ENCODE results near the gene HNRNPL. TPM values are rescaled to one million over a fixed set of nuclear protein-coding genes. Genes with fewer than 3 reads are reported as not detected.
"Not testable (repeated sequence)": the region's sequence is repeated elsewhere in the genome, so short reads cannot be mapped to it uniquely, and the experiment has no call there.

The HNRNPL gene
- 304 TPM for total RNA-seq

DNA sequence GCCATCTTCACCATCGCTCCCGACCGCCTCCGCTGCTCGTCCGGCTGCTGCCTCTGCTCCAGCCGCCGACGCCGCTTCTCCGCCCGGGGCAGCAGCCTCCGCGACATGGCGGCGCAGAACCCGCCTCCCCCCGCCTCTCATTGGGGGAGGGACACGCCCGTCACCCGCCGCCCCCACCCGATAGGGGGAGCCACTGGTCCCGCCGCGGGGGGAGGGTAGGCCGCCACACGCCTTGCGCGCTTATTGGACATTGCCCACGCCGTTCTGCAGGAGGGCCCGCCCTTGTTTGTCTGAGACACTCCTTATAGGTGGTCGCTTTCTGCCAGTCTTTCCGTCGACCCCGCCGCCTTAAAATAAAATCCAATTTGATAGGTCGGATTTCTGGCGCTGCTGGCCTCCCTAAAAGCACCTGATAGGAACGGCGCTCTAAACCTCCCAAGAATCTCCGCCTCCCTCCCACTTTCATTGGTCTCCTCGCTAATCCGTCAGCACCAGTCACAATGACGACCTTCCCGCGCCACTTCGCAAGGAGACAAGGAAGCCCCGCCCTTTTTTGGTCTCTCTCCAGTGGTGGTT is at the start of gene HNRNPL:
TSS of gene HNRNPL (minus strand) at position 127 of the 576 bp plus-strand sequence. CDS start at position 107, 20 bp downstream.
- Histone ChIP-seq H3K4me3 (ENCODE audit: low read length) (peak within 1 kb of the TSS; percentile 80), H3K9me3 (ENCODE audit: low read depth, low read length) (no peaks in the 10 kb centered on the region), H3K27me3 (ENCODE audit: insufficient read depth, low read length) (no peaks in the 10 kb centered on the region), H3K4me1 (ENCODE audit: insufficient read depth, low read length) (peaks cover 62% of the 10 kb centered on the region)

DNA sequence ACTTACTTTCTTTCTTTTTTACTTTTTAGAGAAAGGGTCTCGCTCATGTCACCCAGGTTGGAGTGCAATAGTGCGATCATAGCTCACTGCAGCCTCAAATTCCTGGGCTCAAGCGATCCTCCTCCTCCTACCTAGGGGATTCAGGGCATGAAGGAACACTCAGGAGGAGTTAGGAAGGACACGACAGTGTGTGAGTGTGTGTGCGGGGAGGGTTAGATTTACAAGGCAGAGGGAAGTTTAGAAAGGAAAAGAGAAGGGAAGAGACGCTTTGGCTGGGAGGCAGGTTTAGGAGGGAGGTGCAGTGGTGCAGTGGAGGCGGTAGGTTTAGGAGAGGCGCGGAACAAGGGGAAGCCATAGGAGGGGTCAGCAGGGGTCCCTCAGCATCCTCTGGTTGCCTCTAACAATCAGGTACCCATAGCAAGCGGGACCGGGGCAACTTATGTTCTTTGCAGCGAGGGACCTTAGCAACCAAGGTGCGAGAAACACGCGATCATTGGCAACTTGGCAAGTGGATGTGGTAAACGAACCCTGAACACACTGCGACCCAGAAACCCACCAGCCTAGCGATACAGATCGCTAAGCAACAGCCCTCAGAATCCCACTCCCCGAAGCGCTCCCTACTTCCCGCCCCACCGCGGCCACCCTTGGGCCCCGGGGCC is 49.1 kb upstream of the HNRNPL start:
- Histone ChIP-seq H3K9me3 (ENCODE audit: low read depth, low read length) (no peaks in the 10 kb centered on the region), H3K27me3 (ENCODE audit: insufficient read depth, low read length) (no peaks in the 10 kb centered on the region), H3K4me1 (ENCODE audit: insufficient read depth, low read length) (peaks cover 34% of the 10 kb centered on the region), H3K4me3 (ENCODE audit: low read length) (peak overlapping the region; percentile 84)

DNA sequence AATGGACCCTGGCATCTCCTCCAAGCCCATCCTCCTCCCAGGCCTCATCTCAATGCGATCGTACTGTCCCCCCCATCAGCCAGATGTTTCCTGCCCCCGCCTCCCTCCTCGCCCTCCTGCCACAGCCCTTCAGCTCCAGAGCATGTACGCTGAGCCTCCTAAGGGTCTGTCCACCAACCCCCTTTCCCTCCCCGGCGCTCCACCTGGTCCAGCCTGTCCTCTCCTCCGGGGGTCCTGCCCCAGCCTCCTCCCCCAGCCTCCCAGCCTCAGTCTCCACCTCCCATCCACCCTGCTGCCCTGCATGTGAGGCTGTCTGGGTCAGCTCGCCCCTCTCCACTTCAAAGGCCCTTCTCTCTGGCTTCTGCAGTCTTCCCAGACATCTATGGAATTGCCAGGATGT is 45.2 kb upstream of the HNRNPL start:
- Histone ChIP-seq H3K4me1 (ENCODE audit: insufficient read depth, low read length) (peaks cover 18% of the 10 kb centered on the region), H3K4me3 (ENCODE audit: low read length) (no peak overlapping the region), H3K27me3 (ENCODE audit: insufficient read depth, low read length) (no peaks in the 10 kb centered on the region), H3K9me3 (ENCODE audit: low read depth, low read length) (no peaks in the 10 kb centered on the region)

DNA sequence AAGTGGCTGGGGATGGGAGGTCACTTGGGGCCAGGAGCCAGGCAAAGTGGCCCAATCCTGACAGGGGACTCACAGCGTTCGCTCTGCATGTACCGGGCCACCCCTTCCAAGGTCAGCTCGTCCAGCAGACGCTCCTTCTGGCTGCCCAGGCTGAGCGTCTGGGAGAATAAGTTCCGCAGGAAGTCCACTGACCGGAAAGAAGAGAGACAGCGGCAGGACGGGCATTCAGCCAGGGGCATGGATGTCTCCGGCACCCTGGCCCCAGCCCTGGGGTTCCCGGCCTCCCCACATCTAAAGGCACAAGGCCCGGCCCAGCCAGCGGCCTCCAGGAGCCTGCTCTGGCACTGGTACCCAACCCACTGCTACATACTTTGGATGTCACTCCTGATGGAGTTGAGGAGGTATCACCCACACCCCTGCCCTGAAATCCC is 43.6 kb upstream of the HNRNPL start:
- Histone ChIP-seq H3K4me1 (ENCODE audit: insufficient read depth, low read length) (peaks cover 10% of the 10 kb centered on the region), H3K4me3 (ENCODE audit: low read length) (no peak overlapping the region), H3K9me3 (ENCODE audit: low read depth, low read length) (no peaks in the 10 kb centered on the region), H3K27me3 (ENCODE audit: insufficient read depth, low read length) (no peaks in the 10 kb centered on the region)

DNA sequence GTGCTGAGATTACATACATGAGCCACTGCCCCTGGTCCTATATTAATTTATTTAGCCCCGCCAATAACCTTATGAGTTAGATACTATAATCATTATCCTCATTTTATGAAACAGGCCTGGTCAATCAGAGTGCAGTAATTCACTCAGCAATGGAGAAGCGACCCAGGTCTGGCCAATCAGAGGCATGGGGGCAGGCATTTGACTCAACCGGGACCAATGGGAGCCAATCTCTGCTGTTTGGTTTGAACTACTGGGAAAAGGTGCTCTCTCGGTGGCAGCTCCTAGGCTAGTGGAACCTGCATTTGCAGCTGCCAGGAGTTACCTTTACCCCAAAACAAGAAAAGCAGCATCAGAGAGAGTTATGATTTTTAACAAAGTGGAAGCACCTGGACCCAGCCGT is 43.1 kb upstream of the HNRNPL start:
- H3K4me3 ChIP-seq (ENCODE audit: low read length), result no peak overlapping the region
- H3K27me3 ChIP-seq (ENCODE audit: insufficient read depth, low read length), result no peaks in the 10 kb centered on the region
- H3K9me3 ChIP-seq (ENCODE audit: low read depth, low read length), result no peaks in the 10 kb centered on the region
- H3K4me1 ChIP-seq (ENCODE audit: insufficient read depth, low read length), result peaks cover 5% of the 10 kb centered on the region

DNA sequence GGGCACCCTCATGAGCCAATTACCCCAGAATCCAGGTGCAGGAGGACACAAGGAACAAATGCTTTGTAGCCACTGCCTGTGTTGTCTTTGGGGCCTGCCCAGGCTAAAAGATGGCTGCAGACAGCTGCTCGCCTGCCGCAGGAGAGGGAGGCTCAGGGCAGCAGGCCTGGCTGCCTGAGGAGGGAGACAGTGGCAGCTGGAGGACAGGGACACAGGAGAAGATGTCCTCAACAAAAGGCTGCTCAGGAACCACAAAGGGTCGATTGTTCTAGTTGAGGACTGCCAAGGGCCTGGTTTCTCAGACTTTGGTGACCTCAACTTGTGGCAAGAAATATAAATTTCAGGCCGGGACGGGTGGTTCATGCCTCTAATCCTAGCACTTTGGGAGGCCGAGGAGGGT is 42.0 kb upstream of the HNRNPL start:
- Histone ChIP-seq H3K9me3 (ENCODE audit: low read depth, low read length) (no peaks in the 10 kb centered on the region), H3K4me1 (ENCODE audit: insufficient read depth, low read length) (no peaks in the 10 kb centered on the region), H3K27me3 (ENCODE audit: insufficient read depth, low read length) (no peaks in the 10 kb centered on the region), H3K4me3 (ENCODE audit: low read length) (no peak overlapping the region)

DNA sequence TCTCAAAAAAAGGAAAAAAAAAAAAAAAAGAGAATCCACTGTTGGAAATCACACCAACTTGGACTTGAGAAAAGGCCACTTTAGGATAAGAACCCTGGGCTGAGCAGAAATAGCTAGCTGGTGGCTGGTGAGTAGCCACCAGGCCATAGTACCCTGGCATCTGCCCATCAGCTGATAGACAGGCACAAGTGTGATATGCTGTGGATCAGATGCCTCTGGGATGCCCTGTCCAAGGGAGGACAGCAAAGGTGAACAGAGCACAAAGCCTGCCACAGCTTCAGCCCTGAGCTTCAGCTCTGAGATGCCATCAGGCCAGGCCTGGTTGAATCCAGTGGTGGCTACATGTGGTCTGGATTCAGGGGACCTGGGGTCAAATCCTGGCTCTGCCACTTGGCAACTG is 40.9 kb upstream of the HNRNPL start:
- Histone ChIP-seq H3K4me1 (ENCODE audit: insufficient read depth, low read length) (no peaks in the 10 kb centered on the region), H3K4me3 (ENCODE audit: low read length) (no peak overlapping the region), H3K27me3 (ENCODE audit: insufficient read depth, low read length) (no peaks in the 10 kb centered on the region), H3K9me3 (ENCODE audit: low read depth, low read length) (no peaks in the 10 kb centered on the region)

DNA sequence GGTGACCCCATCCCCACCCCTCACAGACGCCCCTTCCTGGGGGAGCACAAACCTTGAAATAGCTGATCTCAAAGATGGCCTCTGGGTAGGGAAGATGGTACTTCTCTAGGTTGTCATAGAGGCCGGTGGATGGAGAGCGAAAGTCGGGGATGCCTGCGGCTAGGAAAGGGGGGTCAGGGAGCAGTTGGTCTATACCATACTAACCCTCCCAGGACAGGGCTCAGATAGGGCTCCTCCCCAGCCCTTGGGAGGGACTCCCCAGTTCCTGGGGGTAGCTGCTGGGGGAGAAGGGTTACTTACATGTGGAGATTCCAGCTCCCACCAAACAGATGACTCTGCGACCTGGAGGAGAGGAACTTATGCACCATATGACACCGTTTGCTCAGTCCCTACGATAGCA is 40.0 kb upstream of the HNRNPL start:
- Histone ChIP-seq H3K4me1 (ENCODE audit: insufficient read depth, low read length) (no peaks in the 10 kb centered on the region), H3K4me3 (ENCODE audit: low read length) (no peak overlapping the region), H3K9me3 (ENCODE audit: low read depth, low read length) (no peaks in the 10 kb centered on the region), H3K27me3 (ENCODE audit: insufficient read depth, low read length) (no peaks in the 10 kb centered on the region)

DNA sequence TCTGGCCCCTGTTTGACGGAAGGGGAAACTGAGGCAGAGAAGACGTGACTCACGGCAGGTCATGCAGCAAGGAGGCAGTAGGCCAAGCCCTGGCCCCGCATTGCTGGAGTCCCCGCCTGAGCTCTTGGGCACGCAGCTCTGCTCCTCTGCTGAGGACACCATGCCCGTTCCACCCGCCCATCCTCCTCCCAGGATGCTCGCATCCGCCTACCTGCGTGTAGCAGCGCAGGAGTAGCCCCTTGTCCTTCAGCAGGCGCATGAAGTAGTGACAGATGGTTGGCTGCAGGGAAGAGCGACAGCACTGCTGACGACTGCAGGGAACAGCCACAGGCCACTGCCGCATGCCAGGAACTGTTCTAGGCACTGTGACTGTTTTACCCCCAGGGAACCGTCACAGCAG is 39.1 kb upstream of the HNRNPL start:
- Histone ChIP-seq H3K4me3 (ENCODE audit: low read length) (no peak overlapping the region), H3K27me3 (ENCODE audit: insufficient read depth, low read length) (no peaks in the 10 kb centered on the region), H3K9me3 (ENCODE audit: low read depth, low read length) (no peaks in the 10 kb centered on the region), H3K4me1 (ENCODE audit: insufficient read depth, low read length) (no peaks in the 10 kb centered on the region)

DNA sequence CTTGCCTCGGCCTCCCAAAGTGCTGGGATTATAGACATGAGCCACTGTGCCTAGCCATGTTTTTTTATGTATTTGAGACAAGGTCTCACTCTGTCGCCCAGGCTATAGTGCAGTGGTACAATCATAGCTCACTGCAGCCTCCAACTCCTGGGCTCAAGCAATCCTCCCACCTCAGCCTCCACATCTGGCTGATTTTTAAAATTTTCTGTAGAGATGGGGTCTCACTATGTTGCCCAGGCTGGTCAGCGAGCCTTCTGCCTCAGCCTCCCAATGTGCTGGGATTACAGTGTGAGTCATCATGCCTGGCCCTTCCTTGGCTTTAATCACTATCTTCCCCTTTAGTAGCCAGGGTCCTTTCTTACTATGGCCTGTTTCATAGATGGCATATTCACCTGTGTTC is 34.9 kb upstream of the HNRNPL start:
- not testable (repeated sequence) for H3K4me3 ChIP-seq (ENCODE audit: low read length); H3K4me1 ChIP-seq (ENCODE audit: insufficient read depth, low read length); H3K9me3 ChIP-seq (ENCODE audit: low read depth, low read length); H3K27me3 ChIP-seq (ENCODE audit: insufficient read depth, low read length)

DNA sequence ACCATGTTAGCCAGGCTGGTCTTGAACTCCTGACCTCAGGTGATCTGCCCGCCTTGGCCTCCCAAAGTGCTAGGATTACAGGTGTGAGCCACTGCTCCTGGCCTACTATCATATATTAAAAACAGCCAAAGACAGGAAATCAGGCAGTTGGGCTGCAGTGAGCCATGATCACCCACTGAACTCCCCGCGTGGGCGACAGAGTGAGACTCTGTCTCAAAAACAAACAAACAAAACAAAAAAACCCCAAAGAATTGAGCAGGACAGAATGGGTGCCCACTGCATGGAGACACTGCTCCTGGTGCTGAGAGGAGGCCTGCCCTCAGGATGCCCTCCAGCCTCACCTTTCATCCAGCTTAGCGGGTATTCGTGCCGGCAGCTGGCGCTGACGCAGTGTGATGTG is 33.5 kb upstream of the HNRNPL start:
- H3K9me3 ChIP-seq (ENCODE audit: low read depth, low read length), result no peaks in the 10 kb centered on the region

DNA sequence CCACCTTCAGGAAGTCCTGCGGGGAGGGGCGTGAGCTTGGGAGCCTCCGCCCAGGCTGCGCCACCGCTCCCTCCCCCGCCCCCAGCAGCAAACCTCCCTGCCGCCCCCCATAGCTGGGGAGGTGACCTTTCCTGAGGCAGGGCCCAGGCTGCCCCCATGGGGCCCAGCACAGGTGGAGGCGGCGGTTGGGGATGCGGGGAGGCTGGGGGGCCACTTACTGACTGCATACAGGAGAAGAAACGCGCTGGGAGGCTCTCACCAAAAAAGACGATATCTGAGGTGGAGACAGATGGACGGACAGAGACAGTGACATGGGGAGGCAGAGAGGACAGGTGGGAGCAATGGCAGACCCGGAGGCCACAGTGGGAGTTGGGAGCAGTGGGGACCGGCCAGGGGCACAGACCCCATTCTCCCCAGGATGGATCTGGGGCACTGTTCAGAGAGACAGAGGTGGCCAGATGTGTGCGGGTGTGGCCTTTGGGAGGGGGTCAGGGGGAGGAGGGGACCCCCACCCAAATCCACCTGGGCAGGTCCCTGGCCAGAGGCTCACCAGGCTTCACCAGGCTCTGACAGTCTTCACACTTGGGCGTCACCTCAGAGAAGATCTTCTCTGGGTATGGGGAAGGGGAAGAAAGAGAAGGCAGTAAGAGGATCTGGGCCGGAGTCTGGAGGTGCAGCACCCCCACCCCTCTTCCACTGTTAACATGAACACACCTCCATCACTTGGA is 31.3 kb upstream of the HNRNPL start:
- no peaks in the 10 kb centered on the region for H3K9me3 ChIP-seq (ENCODE audit: low read depth, low read length)
- H3K27me3 ChIP-seq (ENCODE audit: insufficient read depth, low read length), result no peaks in the 10 kb centered on the region
- H3K4me1 ChIP-seq (ENCODE audit: insufficient read depth, low read length), result peaks cover 26% of the 10 kb centered on the region
- no peak overlapping the region for H3K4me3 ChIP-seq (ENCODE audit: low read length)

More for the DNA sequence above, 33.5 kb upstream of the HNRNPL start:
- Histone ChIP-seq H3K27me3 (ENCODE audit: insufficient read depth, low read length) (no peaks in the 10 kb centered on the region), H3K4me3 (ENCODE audit: low read length) (no peak overlapping the region), H3K4me1 (ENCODE audit: insufficient read depth, low read length) (peaks cover 14% of the 10 kb centered on the region)

DNA sequence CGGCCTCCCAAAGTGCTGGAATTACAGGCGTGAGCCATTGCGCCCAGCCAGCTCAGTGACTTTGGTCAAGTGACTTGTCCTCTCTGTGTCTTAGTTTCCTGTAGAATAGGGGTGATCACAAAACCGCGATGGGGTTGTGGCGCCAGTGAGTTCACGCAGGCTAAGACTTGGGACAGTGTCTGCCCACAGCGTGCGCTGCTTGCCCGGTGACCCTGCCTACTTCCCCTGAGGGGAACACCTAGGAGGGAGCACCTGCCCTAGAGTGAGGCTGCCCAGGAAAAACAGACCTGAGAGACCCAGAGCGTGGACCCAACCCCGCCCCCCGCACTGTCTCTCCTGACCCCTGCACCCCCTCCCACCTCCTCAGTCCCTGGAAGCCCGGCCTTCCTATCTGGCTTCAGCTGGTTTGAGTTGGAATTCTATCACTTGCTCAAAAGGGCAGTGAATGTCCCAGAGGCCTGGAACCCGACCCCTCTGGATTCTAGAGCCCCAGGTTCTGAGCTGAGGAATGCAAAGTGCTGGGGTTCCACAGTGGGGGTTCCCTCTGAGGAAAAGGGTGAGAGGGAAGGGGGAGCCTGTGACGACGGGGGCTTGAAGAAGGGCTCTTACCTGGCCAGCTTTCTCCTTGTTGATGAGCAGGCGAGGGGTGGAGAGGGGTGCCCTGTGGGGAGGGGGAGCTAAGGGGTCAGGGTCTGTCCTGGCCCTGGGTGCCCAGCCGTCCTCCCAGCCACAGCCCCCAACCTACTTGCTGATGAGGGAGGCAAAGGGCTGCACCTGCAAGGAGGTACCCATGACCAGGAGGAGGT is 30.5 kb upstream of the HNRNPL start:
- no peaks in the 10 kb centered on the region for H3K9me3 ChIP-seq (ENCODE audit: low read depth, low read length)
- no peak overlapping the region for H3K4me3 ChIP-seq (ENCODE audit: low read length)
- H3K27me3 ChIP-seq (ENCODE audit: insufficient read depth, low read length), result no peaks in the 10 kb centered on the region
- H3K4me1 ChIP-seq (ENCODE audit: insufficient read depth, low read length), result peaks cover 26% of the 10 kb centered on the region

DNA sequence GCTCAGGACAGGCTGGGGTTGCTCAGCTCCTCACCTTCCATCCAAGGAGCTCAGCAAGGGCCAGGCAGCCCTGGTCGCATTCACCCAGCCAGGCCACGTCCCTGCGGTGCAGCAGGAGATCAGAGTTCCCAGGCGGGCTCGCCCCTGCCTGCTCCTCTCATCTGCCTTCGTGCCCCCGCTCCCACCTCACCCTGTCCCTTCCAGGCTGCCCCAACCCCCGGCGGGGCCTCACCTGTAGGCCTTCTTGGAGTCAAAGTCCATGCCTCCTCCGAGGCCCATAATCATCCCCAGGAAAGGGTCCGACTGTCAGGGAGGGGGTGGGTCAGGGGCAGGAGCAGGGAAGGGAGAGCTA is 29.6 kb upstream of the HNRNPL start:
- H3K4me1 ChIP-seq (ENCODE audit: insufficient read depth, low read length), result peaks cover 26% of the 10 kb centered on the region
- no peaks in the 10 kb centered on the region for H3K27me3 ChIP-seq (ENCODE audit: insufficient read depth, low read length)
- no peaks in the 10 kb centered on the region for H3K9me3 ChIP-seq (ENCODE audit: low read depth, low read length)
- H3K4me3 ChIP-seq (ENCODE audit: low read length), result no peak overlapping the region

All from mononuclear cell (primary cell).